Activated CD8-positive, alpha-beta memory T cell treated with anti-CD3 and anti-CD28 coated beads for 48 hours (primary cell): ENCODE measurements around the gene PITRM1.

Source experiments
- DNase-seq, 3 experiments: peaks; one replicate each; pipeline ENCODE4 v3.0.0-alpha.2; 2020; ENCODE audit warnings: low read depth in 2 of 3, low spot score in 2 of 3

PITRM1 gene

DNA sequence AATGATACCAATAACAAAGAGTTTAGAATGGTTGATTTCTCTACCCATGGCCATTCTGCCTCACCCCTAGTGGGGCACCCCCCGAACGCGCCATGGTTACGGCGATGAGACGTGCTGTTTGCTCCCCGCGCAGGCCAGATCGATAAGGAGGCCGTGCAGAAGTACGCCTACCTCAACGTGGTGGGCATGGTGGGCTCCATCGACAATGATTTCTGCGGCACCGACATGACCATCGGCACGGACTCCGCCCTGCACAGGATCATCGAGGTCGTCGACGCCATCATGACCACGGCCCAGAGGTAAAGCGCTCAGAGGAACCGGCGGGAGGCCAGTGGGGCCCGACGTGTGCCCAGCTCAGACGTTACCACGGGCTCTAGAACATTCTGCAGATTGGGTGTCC lies 68.9 kb downstream of the PITRM1 start:
- no peak for DNase-seq

DNA sequence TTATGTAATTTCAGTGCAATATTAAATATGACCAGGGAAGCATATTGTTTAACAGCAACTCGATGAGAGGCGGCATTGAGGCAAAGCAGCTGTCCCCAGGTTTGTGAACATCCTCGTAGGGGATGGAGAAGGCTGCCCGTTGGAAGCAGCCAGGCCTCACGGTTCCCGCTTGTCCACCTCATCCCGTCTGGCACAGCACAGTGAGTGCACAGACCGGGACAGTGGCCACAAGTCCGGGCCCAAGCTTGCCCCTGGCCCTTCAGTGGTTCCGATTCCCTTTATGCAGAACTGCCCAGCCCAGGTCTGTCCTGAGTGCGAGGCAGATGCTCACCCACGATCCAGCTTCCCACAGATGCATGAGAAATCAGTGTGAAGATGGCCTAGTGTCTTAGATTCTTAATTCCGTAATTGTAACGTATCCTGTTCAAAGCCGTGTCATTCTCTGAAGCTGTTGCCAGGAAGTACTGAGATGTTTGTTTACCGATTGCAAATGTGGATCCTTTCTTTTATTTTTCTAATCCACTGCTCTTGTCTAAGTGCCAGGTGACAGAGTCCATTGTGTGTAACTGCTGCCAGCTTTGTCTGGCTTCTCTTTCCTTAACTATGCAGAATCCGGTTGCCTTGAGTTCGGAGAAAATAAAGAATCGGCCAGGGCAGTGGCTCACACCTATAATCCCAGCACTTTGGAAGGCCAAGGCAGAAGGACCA lies 69.7 kb downstream of the PITRM1 start:
- no peak for DNase-seq

DNA sequence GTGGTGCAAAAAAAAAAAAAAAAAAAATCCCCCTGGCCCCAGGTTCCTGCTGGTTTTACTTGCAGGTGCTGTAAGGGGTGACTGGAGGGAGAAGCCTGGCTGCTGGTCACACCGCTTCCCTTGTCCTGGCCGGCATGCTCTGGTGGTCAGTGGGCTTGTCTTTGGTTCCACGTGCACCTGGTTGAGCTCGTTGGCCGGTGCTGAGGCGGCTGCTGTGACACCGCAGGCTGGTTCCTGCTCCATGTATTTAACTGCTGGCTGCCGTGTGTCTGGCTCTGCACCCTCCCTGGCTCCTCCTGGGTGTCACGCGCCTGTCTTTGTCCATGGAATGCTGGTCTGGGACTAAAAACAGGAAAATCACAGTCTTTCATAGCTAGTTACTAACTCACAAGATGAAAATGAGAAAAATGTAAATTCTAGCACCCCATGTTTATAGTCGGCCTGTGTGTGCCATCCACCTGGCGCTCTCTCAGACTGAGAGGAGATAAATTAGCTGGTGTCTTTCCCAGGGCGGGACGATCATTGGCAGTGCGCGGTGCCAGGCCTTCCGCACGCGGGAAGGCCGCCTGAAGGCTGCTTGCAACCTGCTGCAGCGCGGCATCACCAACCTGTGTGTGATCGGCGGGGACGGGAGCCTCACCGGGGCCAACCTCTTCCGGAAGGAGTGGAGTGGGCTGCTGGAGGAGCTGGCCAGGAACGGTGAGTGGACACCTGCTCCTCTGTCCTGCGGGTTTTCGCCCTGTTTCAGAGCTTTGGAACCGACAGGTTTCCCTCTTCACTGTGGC lies 71.5 kb downstream of the PITRM1 start:
- no peak for DNase-seq

- no peak for DNase-seq
Measured at GRCh38 chr10:3100093-3100792, 72.3 kb downstream of the PITRM1 start.

- DNase-seq, result no peak
Measured at GRCh38 chr10:3099291-3100092, 73.1 kb downstream of the PITRM1 start.

GRCh38 chr10:3098689-3099088 lies 73.9 kb downstream of the PITRM1 start:
- no peak for DNase-seq

DNA sequence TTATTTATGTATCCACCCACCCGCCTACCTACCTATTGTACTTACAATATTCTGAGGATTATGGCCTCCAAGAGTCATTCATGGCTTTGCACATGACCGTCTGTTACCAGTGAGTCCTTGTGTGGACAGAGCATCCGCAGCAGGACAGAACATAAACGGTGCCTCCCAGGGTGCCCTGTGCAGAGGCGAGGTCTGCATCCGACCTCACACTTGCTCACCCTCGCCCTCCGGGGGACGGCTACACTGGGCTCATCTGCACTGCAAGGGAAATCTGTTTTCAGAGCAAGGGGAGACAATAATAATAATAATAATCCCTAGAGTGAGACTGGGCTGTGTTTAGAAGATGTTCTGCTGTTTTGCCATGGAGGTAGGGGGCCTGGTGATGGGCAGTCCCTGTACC lies 75.4 kb downstream of the PITRM1 start:
- DNase-seq, result no peak

DNA sequence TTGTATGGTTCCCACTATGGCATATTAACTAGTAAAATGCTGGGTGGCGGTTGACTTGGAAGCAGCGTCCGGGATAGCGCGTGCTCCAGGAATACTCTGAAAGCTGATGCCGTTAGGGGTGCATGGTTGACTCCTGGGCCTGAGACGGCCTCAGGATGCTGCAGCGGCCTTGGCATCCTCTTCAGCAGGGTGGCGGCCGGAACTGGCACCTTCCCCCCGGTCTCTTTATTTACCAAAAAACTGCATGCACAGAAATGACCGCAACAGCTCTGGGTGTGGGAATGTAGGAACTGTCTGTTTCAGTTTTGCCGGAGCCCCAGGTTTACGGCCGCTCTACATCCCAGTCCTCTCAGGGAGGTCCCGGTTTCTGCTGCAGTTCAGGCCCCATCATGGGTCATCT lies 76.4 kb downstream of the PITRM1 start:
- DNase-seq, result no peak

- peak in 2 of 3 experiments; percentile 18 to 19 for DNase-seq
Measured at GRCh38 chr10:3095373-3096139, 77.0 kb downstream of the PITRM1 start.

DNA sequence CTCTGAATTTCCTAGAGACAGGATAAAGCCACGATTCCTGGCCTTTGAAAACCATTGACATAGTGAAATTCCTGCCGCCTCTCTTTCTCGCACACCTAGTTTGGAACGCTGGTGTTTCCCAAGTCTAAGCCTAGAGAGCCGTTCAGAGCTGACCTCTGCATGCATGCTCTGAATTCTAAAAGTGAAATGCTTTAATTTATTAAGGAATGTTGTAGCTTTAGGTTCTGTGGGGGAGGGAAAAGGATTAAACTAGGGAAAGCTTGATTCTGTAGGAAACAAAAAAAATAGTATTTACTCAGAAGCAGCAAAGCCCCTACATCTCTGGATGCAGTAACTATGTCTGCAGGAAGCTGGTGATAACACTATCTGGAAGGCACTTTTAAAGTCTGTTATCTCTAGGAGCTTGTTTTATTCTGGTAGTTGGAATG lies 78.0 kb downstream of the PITRM1 start:
- no peak for DNase-seq

DNA sequence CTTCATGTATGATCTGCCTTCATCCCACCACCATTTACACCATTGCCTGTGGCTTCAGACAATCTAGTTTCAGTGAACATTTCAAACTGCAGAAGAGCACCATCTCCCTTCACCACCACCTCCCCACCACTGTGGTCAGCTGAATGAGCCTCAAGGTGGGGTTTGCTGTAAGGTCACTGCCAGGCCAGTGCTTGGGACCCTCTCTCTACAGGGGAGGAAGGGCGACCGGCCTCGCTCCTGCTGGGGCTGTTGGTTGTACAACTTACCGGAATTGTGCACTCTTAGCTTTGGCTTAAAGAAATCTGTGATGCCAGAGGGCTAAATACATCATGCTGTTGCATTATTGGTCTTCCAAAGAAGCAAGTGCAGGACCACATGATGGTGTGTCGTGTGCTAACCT lies 78.6 kb downstream of the PITRM1 start:
- DNase-seq, result no peak

DNA sequence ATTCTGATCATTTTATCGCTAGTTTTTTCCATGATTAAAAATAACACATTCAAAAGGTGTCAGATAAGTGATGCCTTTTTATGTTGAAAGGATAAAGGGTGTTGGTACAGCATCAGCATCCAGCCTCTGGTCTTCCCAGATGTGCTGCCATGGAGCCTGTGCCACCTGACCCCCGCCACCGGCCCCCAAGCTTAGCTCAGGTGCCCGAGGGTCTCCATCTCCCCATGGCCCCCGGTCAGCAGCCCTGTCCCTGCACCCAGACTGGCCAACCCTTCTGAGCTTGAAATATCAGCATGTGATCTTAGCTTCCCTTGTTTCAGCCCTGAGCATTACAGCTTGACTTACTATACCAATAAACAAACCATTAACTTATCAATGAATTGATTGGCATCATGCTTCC lies 80.7 kb downstream of the PITRM1 start:
- no peak for DNase-seq

DNA sequence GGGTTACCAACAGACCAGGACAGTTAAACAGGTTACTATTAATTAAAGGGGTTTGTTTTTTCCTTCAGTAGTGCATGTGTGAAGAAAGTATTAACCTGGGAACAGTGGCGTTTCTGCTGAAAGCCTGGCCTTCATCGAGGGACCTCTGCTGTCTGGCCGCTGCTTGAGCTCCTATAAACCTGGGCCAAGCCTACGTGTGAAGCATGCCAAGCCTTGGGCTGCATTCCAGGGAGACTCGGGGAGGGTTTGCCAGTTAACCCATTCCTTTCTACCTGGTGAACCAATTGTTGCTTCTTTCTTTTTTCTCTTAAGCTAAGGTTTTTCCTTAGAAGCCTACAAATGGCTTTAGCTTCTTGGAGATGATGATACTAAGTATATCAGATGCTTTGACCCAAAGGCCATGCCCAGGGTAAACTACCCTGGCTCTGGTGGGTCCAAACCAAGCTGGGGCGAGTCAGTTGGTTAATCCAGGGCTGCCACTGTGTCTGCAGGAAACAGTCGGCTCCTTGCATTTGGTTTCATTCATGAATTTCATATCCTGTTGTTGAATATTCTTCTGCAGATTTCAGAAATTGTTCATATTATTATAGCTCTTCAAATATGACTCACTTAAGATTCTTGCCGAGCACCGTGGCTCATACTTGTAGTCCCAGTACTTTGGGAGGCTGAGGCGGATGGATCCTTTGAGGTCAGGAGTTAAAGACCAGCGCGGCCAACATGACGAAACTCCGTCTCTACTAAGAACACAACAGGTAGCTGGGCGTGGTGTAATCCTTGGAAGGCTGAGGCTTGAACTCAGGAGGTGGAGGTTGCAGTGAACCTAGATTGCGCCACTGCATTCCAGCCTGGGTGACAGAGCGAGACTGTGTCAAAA lies 81.4 kb downstream of the PITRM1 start:
- DNase-seq, result no peak

DNA sequence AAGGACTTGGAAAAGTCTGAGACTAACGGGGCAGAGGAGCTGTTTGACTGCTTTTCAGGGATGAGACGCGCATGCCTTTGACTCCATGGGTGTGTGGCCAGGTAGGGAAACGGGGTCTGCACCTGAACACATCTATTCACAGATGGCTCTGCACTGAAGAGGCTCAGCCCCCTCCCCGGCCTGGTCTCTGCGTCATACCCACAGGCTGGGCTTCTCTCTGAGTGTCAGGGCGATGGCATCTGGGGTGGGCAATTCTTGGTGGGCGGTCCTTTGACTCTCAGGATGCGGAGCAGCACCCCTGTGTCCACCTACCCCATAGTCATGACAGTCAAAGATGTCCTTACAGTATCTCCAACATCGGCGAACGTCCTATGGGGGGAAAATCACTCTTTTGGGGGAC lies 82.2 kb downstream of the PITRM1 start:
- no peak for DNase-seq
